GM23248 (cell line): ENCODE results near the gene MAP7D3. TPM values are rescaled to one million over a fixed set of nuclear protein-coding genes. Genes with fewer than 3 reads are reported as not detected.
A peak's percentile ranks its signal among the peaks of the same experiment; 100 is the strongest.
"Not testable (repeated sequence)": the region's sequence is repeated elsewhere in the genome, so short reads cannot be mapped to it uniquely, and the experiment has no call there.

ENCODE experiments used
- DNase-seq: peaks from one replicate; pipeline ENCODE4 v3.0.0-alpha.2; 2015
- H2AFZ ChIP-seq: fragments of 200-600 bp; sonication (generic); 2 replicates; pipeline ENCODE4 v1.6.1; 2016; ENCODE audit warnings: antibody characterized with exemption
- H3F3A ChIP-seq: fragments of 200-600 bp; sonication (generic); 2 replicates; pipeline ENCODE4 v1.6.1; 2016; ENCODE audit warnings: mild to moderate bottlenecking, antibody characterized with exemption, mixed run types; ENCODE audit not compliant: insufficient read depth
- H3K27ac ChIP-seq: fragments of 200-600 bp; sonication (generic); 2 replicates; pipeline ENCODE4 v1.5.1; 2016; ENCODE audit warnings: mild to moderate bottlenecking
- H3K27me3 ChIP-seq: fragments of 200-600 bp; sonication (generic); replicated peaks from 2 replicates; pipeline ENCODE4 v1.6.1; 2016; ENCODE audit warnings: mild to moderate bottlenecking; ENCODE audit not compliant: insufficient read depth
- H3K36me3 ChIP-seq: fragments of 200-600 bp; sonication (generic); 2 replicates; pipeline ENCODE4 v1.6.1; 2016; ENCODE audit warnings: low read depth, mild to moderate bottlenecking
- H3K4me1 ChIP-seq: fragments of 200-600 bp; sonication (generic); 2 replicates; pipeline ENCODE4 v1.6.1; 2016; ENCODE audit warnings: mild to moderate bottlenecking; ENCODE audit not compliant: insufficient read depth
- H3K4me2 ChIP-seq: fragments of 200-600 bp; sonication (generic); one replicate; pipeline ENCODE4 v1.6.1; 2016; ENCODE audit warnings: mild to moderate bottlenecking; ENCODE audit not compliant: unreplicated experiment
- H3K4me3 ChIP-seq: fragments of 200-600 bp; sonication (generic); 2 replicates; pipeline ENCODE4 v1.5.1; 2016; ENCODE audit warnings: mild to moderate bottlenecking
- H3K79me2 ChIP-seq: fragments of 200-600 bp; sonication (generic); 2 replicates; pipeline ENCODE4 v1.6.1; 2016; ENCODE audit warnings: mild to moderate bottlenecking; ENCODE audit not compliant: insufficient read depth
- H3K9ac ChIP-seq: fragments of 200-600 bp; sonication (generic); 2 replicates; pipeline ENCODE4 v1.6.1; 2016; ENCODE audit warnings: mild to moderate bottlenecking
- H3K9me2 ChIP-seq: fragments of 200-600 bp; sonication (generic); 2 replicates; pipeline ENCODE4 v1.6.1; 2016; ENCODE audit warnings: mixed run types, mild to moderate bottlenecking, moderate library complexity; ENCODE audit not compliant: insufficient read depth
- H3K9me3 ChIP-seq: fragments of 200-600 bp; sonication (generic); one replicate; pipeline ENCODE4 v1.6.1; 2017; ENCODE audit warnings: low read depth
- H4K20me1 ChIP-seq: fragments of 200-600 bp; sonication (generic); 2 replicates; pipeline ENCODE4 v1.6.0; 2016; ENCODE audit not compliant: insufficient read depth
- EZH2 ChIP-seq: fragments of 200-600 bp; sonication (generic); IDR thresholded peaks from 2 replicates; pipeline ENCODE4 v1.6.1; 2018; ENCODE audit warnings: antibody characterized with exemption, mild to moderate bottlenecking; ENCODE audit not compliant: insufficient read depth, poor library complexity, severe bottlenecking
- EZH2phosphoT487 ChIP-seq: fragments of 200-600 bp; sonication (generic); IDR thresholded peaks from 2 replicates; pipeline ENCODE4 v1.6.1; 2018; ENCODE audit warnings: antibody characterized with exemption, moderate library complexity, mild to moderate bottlenecking, low read depth; ENCODE audit not compliant: insufficient read depth
- WGBS, 2 experiments: methylation state at CpG; one replicate each; pipeline ENCODE4 v1.1.6; 2015 to 2017; ENCODE audit warnings: low lambda C conversion rate in 2 of 2, low coverage in 1 of 2; ENCODE audit errors: missing lambda C conversion rate in 2 of 2; 5-methylcytosine and 5-hydroxymethylcytosine counted together
- in situ Hi-C: fragments of 300-500 bp; cut with MboI; formaldehyde crosslinking; loops from 2 replicates; pipeline ENCODE4 v1.15.0; 2020
- polyA plus RNA-seq: library from polyadenylated mRNA; unstranded; fragments of >200 nt; fragmentation: Nextera tagmentation; extraction: Ambion mirVana; gene quantifications from 2 replicates; pipeline ENCODE4 v1.2.1, GENCODE V29; 2016
- total RNA-seq: library from RNA; depleted of rRNA; stranded (reverse); fragments of >200 nt; shearing (Covaris generic); gene quantifications from 2 replicates; pipeline ENCODE4 v1.2.3, GENCODE V29; 2014; rRNA removed

MAP7D3 gene, protein sequence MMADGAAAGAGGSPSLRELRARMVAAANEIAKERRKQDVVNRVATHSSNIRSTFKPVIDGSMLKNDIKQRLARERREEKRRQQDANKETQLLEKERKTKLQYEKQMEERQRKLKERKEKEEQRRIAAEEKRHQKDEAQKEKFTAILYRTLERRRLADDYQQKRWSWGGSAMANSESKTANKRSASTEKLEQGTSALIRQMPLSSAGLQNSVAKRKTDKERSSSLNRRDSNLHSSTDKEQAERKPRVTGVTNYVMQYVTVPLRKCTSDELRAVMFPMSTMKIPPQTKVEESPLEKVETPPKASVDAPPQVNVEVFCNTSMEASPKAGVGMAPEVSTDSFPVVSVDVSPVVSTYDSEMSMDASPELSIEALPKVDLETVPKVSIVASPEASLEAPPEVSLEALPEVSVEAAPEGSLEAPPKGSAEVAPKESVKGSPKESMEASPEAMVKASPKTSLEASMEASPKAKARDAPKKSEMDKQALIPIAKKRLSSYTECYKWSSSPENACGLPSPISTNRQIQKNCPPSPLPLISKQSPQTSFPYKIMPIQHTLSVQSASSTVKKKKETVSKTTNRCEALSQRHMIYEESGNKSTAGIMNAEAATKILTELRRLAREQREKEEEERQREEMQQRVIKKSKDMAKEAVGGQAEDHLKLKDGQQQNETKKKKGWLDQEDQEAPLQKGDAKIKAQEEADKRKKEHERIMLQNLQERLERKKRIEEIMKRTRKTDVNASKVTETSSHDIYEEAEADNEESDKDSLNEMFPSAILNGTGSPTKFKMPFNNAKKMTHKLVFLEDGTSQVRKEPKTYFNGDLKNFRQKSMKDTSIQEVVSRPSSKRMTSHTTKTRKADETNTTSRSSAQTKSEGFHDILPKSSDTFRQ
- total RNA-seq (11.4 and 14.4 TPM in 2 replicates), polyA plus RNA-seq (14.2 and 15.5 TPM in 2 replicates)

DNA sequence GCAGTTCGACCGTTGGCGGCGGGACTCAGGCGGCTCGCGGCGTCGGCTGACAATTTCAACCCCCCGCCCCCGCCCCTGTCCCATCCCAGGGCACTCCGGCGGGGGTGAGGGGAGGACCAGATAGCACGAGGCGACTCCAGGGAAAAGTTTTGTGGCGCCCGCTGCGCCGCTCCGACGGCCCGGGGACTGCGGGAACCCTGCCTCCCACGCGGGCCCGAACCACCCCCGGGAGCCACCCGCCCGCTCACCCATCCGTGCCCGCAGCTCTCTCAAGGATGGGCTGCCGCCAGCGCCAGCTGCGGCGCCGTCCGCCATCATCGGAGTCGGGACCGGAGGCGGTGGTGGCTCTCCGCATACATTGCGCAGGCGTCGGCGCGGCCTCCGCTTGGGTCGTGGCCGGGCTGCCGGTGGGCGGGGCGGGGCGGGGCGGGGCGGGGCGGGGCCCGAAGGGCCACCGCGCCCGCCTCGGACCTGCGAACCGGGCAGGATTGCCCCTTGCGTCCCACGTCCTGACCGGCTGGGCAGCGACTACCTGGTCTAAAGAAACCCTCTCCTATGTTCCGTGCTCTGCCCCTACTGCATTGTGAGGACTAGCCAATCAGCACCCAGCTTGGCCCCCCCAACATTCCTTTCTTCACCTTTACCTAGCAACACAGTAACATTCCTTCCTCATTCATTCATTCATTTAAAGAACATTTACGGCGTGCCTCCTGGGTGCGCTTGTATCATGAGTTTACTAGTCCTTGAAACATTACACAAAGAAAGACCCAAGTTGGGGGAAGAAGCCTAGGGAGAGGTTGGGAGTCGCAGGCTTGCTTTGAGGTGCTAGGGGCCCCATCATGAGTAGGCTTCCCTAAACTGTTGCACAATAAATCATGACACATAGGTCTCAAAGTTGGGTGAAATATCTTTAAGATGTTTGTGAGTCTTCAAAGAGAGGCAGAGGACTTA, at the start of gene MAP7D3:
TSS of gene MAP7D3 (minus strand) at position 360 of the 951 bp plus-strand sequence. CDS start at position 318, 42 bp downstream.
- Histone ChIP-seq H3K9me3 (no peaks in the 10 kb centered on the region), H3K27ac (peak within 1 kb of the TSS; percentile 59), H3K4me2 (peak within 1 kb of the TSS; percentile 84), H2AFZ (peak within 1 kb of the TSS; percentile 83), H4K20me1 (no peaks in the 10 kb centered on the region), H3K9ac (peak within 1 kb of the TSS; percentile 87), H3K27me3 (no peaks in the 10 kb centered on the region), H3F3A (no peaks in the 10 kb centered on the region), H3K4me3 (peak within 1 kb of the TSS; percentile 87), H3K9me2 (no peaks in the 10 kb centered on the region), H3K79me2 (peaks cover 38% of the 10 kb centered on the region), H3K4me1 (peaks cover 9% of the 10 kb centered on the region; the same call in 1 of the 2 replicates), H3K36me3 (no peaks in the 10 kb centered on the region)
- TF ChIP-seq EZH2phosphoT487 (no peak), EZH2 (no peak)
- in situ Hi-C loops, result loop anchor here (25.0 kb wide), 1 partner anchor 214 kb away; no protein-coding TSS in a partner anchor
- 13 to 16% methylated on average over 7 to 9 of the region's 73 CpGs for WGBS, 2 experiments
- DNase-seq, result peak; percentile 80

DNA sequence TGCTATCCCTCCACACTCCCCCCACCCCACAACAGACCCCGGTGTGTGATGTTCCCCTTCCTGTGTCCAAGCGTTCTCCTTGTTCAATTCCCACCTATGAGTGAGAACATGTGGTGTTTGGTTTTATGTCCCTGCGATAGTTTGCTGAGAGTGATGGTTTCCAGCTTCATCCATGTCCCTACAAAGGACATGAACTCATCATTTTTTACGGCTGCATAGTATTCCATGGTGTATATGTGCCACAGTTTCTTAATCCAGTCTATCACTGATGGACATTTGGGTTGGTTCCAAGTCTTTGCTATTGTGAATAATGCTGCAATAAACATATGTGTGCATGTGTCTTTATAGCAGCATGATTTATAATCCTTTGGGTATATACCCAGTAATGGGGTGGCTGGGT, 49.5 kb upstream of the MAP7D3 start, which contains the start of gene ADGRG4:
TSS of gene ADGRG4 (plus strand) at position 243 of the 400 bp plus-strand sequence. CDS start 7,815 bp downstream, outside the sequence.
- DNase-seq, H3K4me3 ChIP-seq, H4K20me1 ChIP-seq, H3K79me2 ChIP-seq, H3K27me3 ChIP-seq, in situ Hi-C loops, H3K36me3 ChIP-seq, H3K9me2 ChIP-seq, H2AFZ ChIP-seq, H3K4me1 ChIP-seq, H3F3A ChIP-seq, H3K27ac ChIP-seq, H3K4me2 ChIP-seq, H3K9me3 ChIP-seq, H3K9ac ChIP-seq: not testable (repeated sequence)
- 46 to 70% methylated on average over 3 to 4 of the region's 4 CpGs for WGBS, 2 experiments

DNA sequence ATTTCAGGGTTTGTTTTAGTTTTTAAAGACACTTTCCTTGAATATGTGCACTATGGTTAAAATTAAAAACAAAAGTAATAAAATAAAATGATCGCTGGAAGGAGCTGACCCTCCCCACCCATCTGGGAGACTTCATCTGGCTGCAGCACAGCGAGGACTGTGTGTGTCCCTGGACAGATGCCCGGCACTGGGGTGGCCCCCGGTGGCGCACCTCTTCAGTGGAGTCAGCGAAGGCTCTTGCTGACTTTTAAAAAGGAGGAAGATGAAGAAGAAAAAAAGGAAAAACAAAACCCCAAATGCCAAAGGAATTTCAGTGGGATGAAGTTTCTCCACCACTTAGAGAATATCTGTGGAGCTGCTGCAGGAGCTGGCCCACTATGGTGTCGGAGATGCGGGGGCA, 44.2 kb upstream of the MAP7D3 start:
- no peaks in the 10 kb centered on the region for H3K9me2 ChIP-seq
- no peaks in the 10 kb centered on the region for H3K9me3 ChIP-seq
- no peak overlapping the region for H3K9ac ChIP-seq
- H4K20me1 ChIP-seq, result no peaks in the 10 kb centered on the region
- TF ChIP-seq EZH2phosphoT487 (no peak), EZH2 (no peak)
- no peak overlapping the region for H2AFZ ChIP-seq
- H3K4me1 ChIP-seq, result no peaks in the 10 kb centered on the region
- in situ Hi-C loops, result no loop called here
- DNase-seq, result no peak
- no peaks in the 10 kb centered on the region for H3K36me3 ChIP-seq
- H3K4me3 ChIP-seq, result no peak overlapping the region
- H3K27me3 ChIP-seq, result no peaks in the 10 kb centered on the region
- H3K79me2 ChIP-seq, result no peaks in the 10 kb centered on the region
- no peak overlapping the region for H3K27ac ChIP-seq
- no peaks in the 10 kb centered on the region for H3F3A ChIP-seq
- WGBS, 2 experiments, result 30 to 39% methylated on average over 8 of the region's 8 CpGs
- no peak overlapping the region for H3K4me2 ChIP-seq
